ENCODE data around the gene FAM120B. TPM values are rescaled to one million over a fixed set of nuclear protein-coding genes. Genes with fewer than 3 reads are reported as not detected.
"Not testable (repeated sequence)": the region's sequence is repeated elsewhere in the genome, so short reads cannot be mapped to it uniquely, and the experiment has no call there.

The FAM120B gene
- total RNA-seq, 1 experiment from 2014 or later = 25.2 TPM

DNA sequence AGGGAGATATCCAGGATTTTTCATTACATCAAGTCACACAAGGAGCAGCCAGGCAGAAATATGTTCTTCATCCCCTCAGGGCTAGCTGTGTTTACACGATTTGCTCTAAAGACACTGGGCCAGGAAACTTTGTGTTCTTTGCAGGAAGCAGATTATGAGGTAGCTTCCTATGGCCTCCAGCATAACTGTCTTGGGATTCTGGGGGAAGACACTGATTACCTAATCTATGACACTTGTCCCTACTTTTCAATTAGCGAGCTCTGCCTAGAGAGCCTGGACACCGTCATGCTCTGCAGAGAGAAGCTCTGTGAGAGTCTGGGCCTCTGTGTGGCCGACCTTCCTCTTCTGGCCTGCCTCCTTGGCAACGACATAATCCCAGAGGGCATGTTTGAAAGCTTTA lies 11.2 kb downstream of the FAM120B start (continued):
- TF ChIP-seq, protein P1, sequence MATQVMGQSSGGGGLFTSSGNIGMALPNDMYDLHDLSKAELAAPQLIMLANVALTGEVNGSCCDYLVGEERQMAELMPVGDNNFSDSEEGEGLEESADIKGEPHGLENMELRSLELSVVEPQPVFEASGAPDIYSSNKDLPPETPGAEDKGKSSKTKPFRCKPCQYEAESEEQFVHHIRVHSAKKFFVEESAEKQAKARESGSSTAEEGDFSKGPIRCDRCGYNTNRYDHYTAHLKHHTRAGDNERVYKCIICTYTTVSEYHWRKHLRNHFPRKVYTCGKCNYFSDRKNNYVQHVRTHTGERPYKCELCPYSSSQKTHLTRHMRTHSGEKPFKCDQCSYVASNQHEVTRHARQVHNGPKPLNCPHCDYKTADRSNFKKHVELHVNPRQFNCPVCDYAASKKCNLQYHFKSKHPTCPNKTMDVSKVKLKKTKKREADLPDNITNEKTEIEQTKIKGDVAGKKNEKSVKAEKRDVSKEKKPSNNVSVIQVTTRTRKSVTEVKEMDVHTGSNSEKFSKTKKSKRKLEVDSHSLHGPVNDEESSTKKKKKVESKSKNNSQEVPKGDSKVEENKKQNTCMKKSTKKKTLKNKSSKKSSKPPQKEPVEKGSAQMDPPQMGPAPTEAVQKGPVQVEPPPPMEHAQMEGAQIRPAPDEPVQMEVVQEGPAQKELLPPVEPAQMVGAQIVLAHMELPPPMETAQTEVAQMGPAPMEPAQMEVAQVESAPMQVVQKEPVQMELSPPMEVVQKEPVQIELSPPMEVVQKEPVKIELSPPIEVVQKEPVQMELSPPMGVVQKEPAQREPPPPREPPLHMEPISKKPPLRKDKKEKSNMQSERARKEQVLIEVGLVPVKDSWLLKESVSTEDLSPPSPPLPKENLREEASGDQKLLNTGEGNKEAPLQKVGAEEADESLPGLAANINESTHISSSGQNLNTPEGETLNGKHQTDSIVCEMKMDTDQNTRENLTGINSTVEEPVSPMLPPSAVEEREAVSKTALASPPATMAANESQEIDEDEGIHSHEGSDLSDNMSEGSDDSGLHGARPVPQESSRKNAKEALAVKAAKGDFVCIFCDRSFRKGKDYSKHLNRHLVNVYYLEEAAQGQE (IDR thresholded peaks at IDR 0.05; ENCODE audit: low read depth) = no peak
- no peak for TF ChIP-seq SP1 (IDR thresholded peaks at IDR 0.05; ENCODE audit: low read depth)
- TF ChIP-seq ELF1 (IDR thresholded peaks at IDR 0.05; ENCODE audit: borderline replicate concordance, low read depth) = no peak

DNA sequence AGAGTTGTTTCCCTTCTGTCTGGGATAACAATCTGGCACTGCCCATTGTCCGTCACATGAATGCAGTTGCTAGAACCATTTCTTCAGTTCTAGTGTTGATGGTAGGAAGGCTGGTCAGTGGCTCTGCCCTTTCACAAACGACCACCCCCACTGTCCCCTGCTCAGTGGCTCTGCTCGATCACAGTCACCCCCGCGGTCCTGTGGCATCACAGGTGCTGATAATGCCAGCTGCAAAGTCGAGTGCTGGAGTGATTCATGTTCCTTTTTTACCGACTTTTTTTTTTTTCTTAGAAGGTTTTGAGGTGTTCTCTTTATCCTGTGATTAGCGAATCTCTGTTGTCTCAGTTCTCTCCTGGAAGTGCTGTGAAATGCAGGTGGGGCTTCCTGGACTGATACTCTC lies 22.8 kb downstream of the FAM120B start:
- ChIA-PET POLR2A (no interaction called here), CTCF (no interaction called here), RAD21 (ENCODE audit: low non-redundant PET in 1 of 2, low total read pairs in 2 of 2, uncharacterized antibody in 2 of 2, unreplicated experiment in 2 of 2) (no interaction called here)
- Histone ChIP-seq H4K20me1 (ENCODE audit: insufficient read depth) (no peaks in the 10 kb centered on the region), H3K4me2 (ENCODE audit: low read length) (no peak overlapping the region), H3K27me3 (ENCODE audit: insufficient read depth, low read length) (no peaks in the 10 kb centered on the region), H2AFZ (ENCODE audit: low read depth, low read length, poor library complexity, severe bottlenecking) (no peak overlapping the region), H3K9me2 (ENCODE audit: insufficient read depth) (no peaks in the 10 kb centered on the region), H3K79me2 (ENCODE audit: insufficient read depth, low read length) (no peaks in the 10 kb centered on the region; the same call in 1 of the 2 replicates), H3K9me3 (ENCODE audit: control insufficient read depth in 1 of 2, insufficient read depth in 1 of 2, low read depth in 1 of 2, low read length in 2 of 2) (no peaks in the 10 kb centered on the region), H3K9ac (ENCODE audit: low read length) (no peak overlapping the region), H3K4me1 (ENCODE audit: control insufficient read depth in 1 of 2, insufficient read depth in 2 of 2, low read length in 2 of 2) (no peaks in the 10 kb centered on the region), H3K4me3 (replicated peaks in 1 of 2; ENCODE audit: low read depth in 1 of 2, low read length in 2 of 2) (no peak overlapping the region), H3K27ac (ENCODE audit: low read depth, low read length) (no peak overlapping the region), H3K36me3 (ENCODE audit: control insufficient read depth in 1 of 2, insufficient read depth in 2 of 2, low read length in 2 of 2) (peaks cover 4 to 20% of the 10 kb centered on the region in 2 experiments; a peak in 3 of 4 replicates)
- no peak for TF ChIP-seq TCF7L2 (IDR thresholded peaks at IDR 0.05; ENCODE audit: borderline replicate concordance, extremely low read depth, insufficient read depth, insufficient read length)
- TF ChIP-seq EZH2 (IDR thresholded peaks at IDR 0.05) = no peak
- TF ChIP-seq POLR2AphosphoS5 (IDR thresholded peaks at IDR 0.05; ENCODE audit: low read depth, low read length) = no peak
- TF ChIP-seq YY1 (IDR thresholded peaks at IDR 0.05; ENCODE audit: extremely low read depth, insufficient replicate concordance, low read depth, low read length) = no peak
- TF ChIP-seq POLR2A (IDR thresholded peaks at IDR 0.05; ENCODE audit: borderline replicate concordance, extremely low read depth, insufficient read depth, insufficient read length) = no peak
- TF ChIP-seq ZFX (IDR thresholded peaks at IDR 0.05) = no peak
- TF ChIP-seq JUND (IDR thresholded peaks at IDR 0.05) = no peak
- TF ChIP-seq CEBPB (IDR thresholded peaks at IDR 0.05; ENCODE audit: low read depth) = no peak
- no peak for TF ChIP-seq EGR1 (IDR thresholded peaks at IDR 0.05; ENCODE audit: low read depth)
- TF ChIP-seq SP1 (IDR thresholded peaks at IDR 0.05; ENCODE audit: low read depth) = no peak
- no peak for TF ChIP-seq ELF1 (IDR thresholded peaks at IDR 0.05; ENCODE audit: borderline replicate concordance, low read depth)
- TF ChIP-seq, protein P2, sequence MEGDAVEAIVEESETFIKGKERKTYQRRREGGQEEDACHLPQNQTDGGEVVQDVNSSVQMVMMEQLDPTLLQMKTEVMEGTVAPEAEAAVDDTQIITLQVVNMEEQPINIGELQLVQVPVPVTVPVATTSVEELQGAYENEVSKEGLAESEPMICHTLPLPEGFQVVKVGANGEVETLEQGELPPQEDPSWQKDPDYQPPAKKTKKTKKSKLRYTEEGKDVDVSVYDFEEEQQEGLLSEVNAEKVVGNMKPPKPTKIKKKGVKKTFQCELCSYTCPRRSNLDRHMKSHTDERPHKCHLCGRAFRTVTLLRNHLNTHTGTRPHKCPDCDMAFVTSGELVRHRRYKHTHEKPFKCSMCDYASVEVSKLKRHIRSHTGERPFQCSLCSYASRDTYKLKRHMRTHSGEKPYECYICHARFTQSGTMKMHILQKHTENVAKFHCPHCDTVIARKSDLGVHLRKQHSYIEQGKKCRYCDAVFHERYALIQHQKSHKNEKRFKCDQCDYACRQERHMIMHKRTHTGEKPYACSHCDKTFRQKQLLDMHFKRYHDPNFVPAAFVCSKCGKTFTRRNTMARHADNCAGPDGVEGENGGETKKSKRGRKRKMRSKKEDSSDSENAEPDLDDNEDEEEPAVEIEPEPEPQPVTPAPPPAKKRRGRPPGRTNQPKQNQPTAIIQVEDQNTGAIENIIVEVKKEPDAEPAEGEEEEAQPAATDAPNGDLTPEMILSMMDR (IDR thresholded peaks at IDR 0.05 in 2 of 3, conservative IDR thresholded peaks at IDR 0.05 in 1 of 3; ENCODE audit: borderline replicate concordance in 1 of 3, insufficient read depth in 1 of 3, low read depth in 2 of 3, low read length in 2 of 3) = no peak
- ATAC-seq (no peak), DNase-seq (ENCODE audit: low read depth, low spot score) (no peak)
- intact Hi-C loops (cut with micrococcal nuclease) = no loop called here
- no TSS peak for BruUV-seq (replicated peaks)

DNA sequence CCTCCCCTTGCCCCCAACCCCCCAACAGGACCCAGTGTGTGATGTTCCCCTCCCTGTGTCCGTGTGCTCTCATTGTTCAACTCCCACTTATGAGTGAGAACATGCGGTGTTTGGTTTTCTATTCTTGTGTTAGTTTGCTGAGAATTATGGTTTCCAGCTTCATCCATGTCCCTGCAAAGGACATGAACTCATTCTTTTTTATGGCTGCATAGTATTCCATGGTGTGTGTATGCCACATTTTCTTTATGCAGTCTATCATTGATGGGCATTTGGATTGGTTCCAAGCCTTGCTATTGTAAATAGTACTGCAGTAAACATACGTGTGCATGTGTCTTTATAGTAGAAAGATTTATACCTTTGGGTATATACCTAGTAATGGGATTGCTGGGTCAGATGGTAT lies 28.6 kb downstream of the FAM120B start:
- ATAC-seq; H3K27me3 ChIP-seq (ENCODE audit: insufficient read depth, low read length); H3K9me3 ChIP-seq (ENCODE audit: control insufficient read depth in 1 of 2, insufficient read depth in 1 of 2, low read depth in 1 of 2, low read length in 2 of 2); H3K9ac ChIP-seq (ENCODE audit: low read length); CTCF ChIA-PET; BruUV-seq (replicated peaks); H3K4me3 ChIP-seq (replicated peaks in 1 of 2; ENCODE audit: low read depth in 1 of 2, low read length in 2 of 2); RAD21 ChIA-PET (ENCODE audit: low non-redundant PET in 1 of 2, low total read pairs in 2 of 2, uncharacterized antibody in 2 of 2, unreplicated experiment in 2 of 2); H2AFZ ChIP-seq (ENCODE audit: low read depth, low read length, poor library complexity, severe bottlenecking); POLR2A ChIA-PET; intact Hi-C loops (cut with micrococcal nuclease); H3K27ac ChIP-seq (ENCODE audit: low read depth, low read length); H3K4me1 ChIP-seq (ENCODE audit: control insufficient read depth in 1 of 2, insufficient read depth in 2 of 2, low read length in 2 of 2); H4K20me1 ChIP-seq (ENCODE audit: insufficient read depth); DNase-seq (ENCODE audit: low read depth, low spot score); H3K9me2 ChIP-seq (ENCODE audit: insufficient read depth); H3K4me2 ChIP-seq (ENCODE audit: low read length): not testable (repeated sequence)
- Histone ChIP-seq H3K36me3 (ENCODE audit: control insufficient read depth in 1 of 2, insufficient read depth in 2 of 2, low read length in 2 of 2) (peaks cover 0 to 16% of the 10 kb centered on the region in 2 experiments; a peak in 3 of 4 replicates), H3K79me2 (ENCODE audit: insufficient read depth, low read length) (peaks cover 19% of the 10 kb centered on the region)

Data from HCT116 (cell line).